PC-3 (cell line): ENCODE data around the gene KAT2B. TPM values are rescaled to one million over a fixed set of nuclear protein-coding genes. Genes with fewer than 3 reads are reported as not detected.

Source experiments
- ATAC-seq: fragments of 200-7000 bp; cut with Tn5 transposase; 2 replicates; pipeline ENCODE4 v1.9.1; 2020; ENCODE audit warnings: mild to moderate bottlenecking, moderate library complexity
- BruUV-seq: library from RNA; stranded (reverse); fragments of 400-500 nt; replicated peaks from 2 replicates; lab custom pipeline; 2021; lab: Mats Ljungman, UMichigan
- CTCF ChIA-PET: fragments of 300-600 bp; sonication (Branson Sonifier 250); formaldehyde crosslinking; loops from one replicate; lab custom pipeline; 2022; ENCODE audit warnings: antibody characterized with exemption; lab: Charles Lee
- POLR2A ChIA-PET: fragments of 300-600 bp; sonication (Branson Sonifier 250); formaldehyde crosslinking; loops from one replicate; lab custom pipeline; 2022; ENCODE audit warnings: antibody characterized with exemption; ENCODE audit not compliant: unreplicated experiment; lab: Charles Lee
- DNase-seq: peaks from one replicate; pipeline ENCODE4 v3.0.0-alpha.2; 2015
- H2AFZ ChIP-seq: fragments of 300-600 bp; sonication (generic); 2 replicates; pipeline ENCODE4 v1.6.0; 2016; ENCODE audit warnings: antibody characterized with exemption, low read length
- H3F3A ChIP-seq: fragments of 300-600 bp; sonication (generic); one replicate; pipeline ENCODE4 v1.6.0; 2017; ENCODE audit warnings: antibody characterized with exemption, low read length, control low read depth, mild to moderate bottlenecking; ENCODE audit not compliant: unreplicated experiment
- H3K27ac ChIP-seq: fragments of 300-600 bp; sonication (generic); 2 replicates; pipeline ENCODE4 v1.5.1; 2016; ENCODE audit warnings: mild to moderate bottlenecking, low read length
- H3K27me3 ChIP-seq: fragments of 300-600 bp; sonication (generic); 2 replicates; pipeline ENCODE4 v1.6.1; 2016; ENCODE audit warnings: low read length, mixed read lengths
- H3K36me3 ChIP-seq: fragments of 300-600 bp; sonication (generic); 2 replicates; pipeline ENCODE4 v1.6.1; 2016; ENCODE audit warnings: low read depth, mixed run types, low read length, mixed read lengths
- H3K4me1 ChIP-seq: fragments of 300-600 bp; sonication (generic); 2 replicates; pipeline ENCODE4 v1.5.1; 2016; ENCODE audit warnings: low read length; ENCODE audit not compliant: insufficient read depth
- H3K4me2 ChIP-seq: fragments of 300-600 bp; sonication (generic); 2 replicates; pipeline ENCODE4 v1.6.0; 2016; ENCODE audit warnings: low read length
- H3K4me3 ChIP-seq: fragments of 300-600 bp; sonication (generic); 2 replicates; pipeline ENCODE4 v1.5.1; 2016; ENCODE audit warnings: mild to moderate bottlenecking, low read length, mixed read lengths
- H3K79me2 ChIP-seq: fragments of 300-600 bp; sonication (generic); 2 replicates; pipeline ENCODE4 v1.6.1; 2017; ENCODE audit warnings: low read length, mixed read lengths
- H3K9ac ChIP-seq: fragments of 300-600 bp; sonication (generic); 2 replicates; pipeline ENCODE4 v1.6.0; 2016; ENCODE audit warnings: mild to moderate bottlenecking, low read length
- H3K9me2 ChIP-seq: fragments of 300-600 bp; sonication (generic); replicated peaks from 2 replicates; pipeline ENCODE4 v1.6.1; 2016; ENCODE audit warnings: mixed run types, low read length, mixed read lengths
- H3K9me3 ChIP-seq: fragments of 300-600 bp; sonication (generic); 2 replicates; pipeline ENCODE4 v1.6.1; 2016; ENCODE audit warnings: low read length, mixed read lengths
- H4K20me1 ChIP-seq: fragments of 300-600 bp; sonication (generic); 2 replicates; pipeline ENCODE4 v1.6.1; 2016; ENCODE audit warnings: low read length, mixed read lengths
- EZH2 ChIP-seq: fragments of 300-600 bp; sonication (generic); IDR thresholded peaks from one replicate; pipeline ENCODE4 v1.6.1; 2017; ENCODE audit warnings: antibody characterized with exemption, mild to moderate bottlenecking, low read length; ENCODE audit not compliant: unreplicated experiment
- EZH2phosphoT487 ChIP-seq: fragments of 300-600 bp; sonication (generic); IDR thresholded peaks from 2 replicates; pipeline ENCODE4 v1.6.1; 2018; ENCODE audit warnings: mild to moderate bottlenecking, antibody characterized with exemption, low read length, borderline replicate concordance
- intact Hi-C: fragments of 100-400 bp; cut with micrococcal nuclease; formaldehyde crosslinking; loops from 2 replicates; pipeline ENCODE4 v1.9.0; 2023
- total RNA-seq: library from RNA; depleted of rRNA; stranded (reverse); fragments of >200 nt; gene quantifications from 2 replicates; pipeline ENCODE4 v1.2.3, GENCODE V29; 2014
- TF ChIP-seq, protein P1 (sequence below): fragments of 300-600 bp; sonication (generic); conservative IDR thresholded peaks from 2 replicates; pipeline ENCODE4 v1.5.1; 2017; ENCODE audit warnings: antibody characterized with exemption, low read depth, mild to moderate bottlenecking, low read length

KAT2B gene
- total RNA-seq, 1 experiment from 2014 or later = 11.9 TPM

DNA sequence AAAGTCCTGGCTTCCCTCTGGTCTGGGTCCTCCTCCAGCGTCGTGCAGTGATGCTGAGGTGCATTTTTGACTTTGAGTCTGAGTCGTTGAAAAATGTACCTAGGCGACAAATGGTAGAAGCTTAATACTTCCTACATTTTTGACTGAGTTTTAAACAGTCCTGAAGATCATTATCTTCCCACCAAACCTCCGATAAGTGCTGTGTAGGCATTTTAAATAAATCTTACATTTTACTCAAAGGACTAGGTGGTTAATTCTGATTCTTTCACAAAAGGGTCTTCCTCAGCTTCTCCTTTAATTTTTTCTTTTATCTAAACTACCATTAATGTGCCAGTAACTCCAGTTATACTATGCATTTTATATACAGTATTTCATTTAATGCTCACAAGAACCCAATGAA is 70.6 kb downstream of the KAT2B start:
- no peaks in the 10 kb centered on the region for H3K36me3 ChIP-seq
- TF ChIP-seq EZH2 = no peak
- TF ChIP-seq, protein P1, sequence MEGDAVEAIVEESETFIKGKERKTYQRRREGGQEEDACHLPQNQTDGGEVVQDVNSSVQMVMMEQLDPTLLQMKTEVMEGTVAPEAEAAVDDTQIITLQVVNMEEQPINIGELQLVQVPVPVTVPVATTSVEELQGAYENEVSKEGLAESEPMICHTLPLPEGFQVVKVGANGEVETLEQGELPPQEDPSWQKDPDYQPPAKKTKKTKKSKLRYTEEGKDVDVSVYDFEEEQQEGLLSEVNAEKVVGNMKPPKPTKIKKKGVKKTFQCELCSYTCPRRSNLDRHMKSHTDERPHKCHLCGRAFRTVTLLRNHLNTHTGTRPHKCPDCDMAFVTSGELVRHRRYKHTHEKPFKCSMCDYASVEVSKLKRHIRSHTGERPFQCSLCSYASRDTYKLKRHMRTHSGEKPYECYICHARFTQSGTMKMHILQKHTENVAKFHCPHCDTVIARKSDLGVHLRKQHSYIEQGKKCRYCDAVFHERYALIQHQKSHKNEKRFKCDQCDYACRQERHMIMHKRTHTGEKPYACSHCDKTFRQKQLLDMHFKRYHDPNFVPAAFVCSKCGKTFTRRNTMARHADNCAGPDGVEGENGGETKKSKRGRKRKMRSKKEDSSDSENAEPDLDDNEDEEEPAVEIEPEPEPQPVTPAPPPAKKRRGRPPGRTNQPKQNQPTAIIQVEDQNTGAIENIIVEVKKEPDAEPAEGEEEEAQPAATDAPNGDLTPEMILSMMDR = no peak
- no peak for TF ChIP-seq EZH2phosphoT487
- intact Hi-C loops = loop anchor here (5.0 kb wide), 1 partner anchor 54 kb away; no protein-coding TSS in a partner anchor
- H3K9ac ChIP-seq = no peak overlapping the region
- H3K4me1 ChIP-seq = peaks cover 32% of the 10 kb centered on the region
- H3K9me3 ChIP-seq = no peaks in the 10 kb centered on the region
- no peaks in the 10 kb centered on the region for H3K79me2 ChIP-seq
- no peak overlapping the region for H3K27ac ChIP-seq
- no peaks in the 10 kb centered on the region for H3K9me2 ChIP-seq
- no peak for ATAC-seq
- BruUV-seq = no TSS peak
- H4K20me1 ChIP-seq = no peaks in the 10 kb centered on the region
- CTCF ChIA-PET = no interaction called here
- no peaks in the 10 kb centered on the region for H3F3A ChIP-seq
- no peak overlapping the region for H2AFZ ChIP-seq
- H3K4me2 ChIP-seq = no peak overlapping the region
- no peak overlapping the region for H3K4me3 ChIP-seq
- POLR2A ChIA-PET = no interaction called here
- no peaks in the 10 kb centered on the region for H3K27me3 ChIP-seq
- no peak for DNase-seq

DNA sequence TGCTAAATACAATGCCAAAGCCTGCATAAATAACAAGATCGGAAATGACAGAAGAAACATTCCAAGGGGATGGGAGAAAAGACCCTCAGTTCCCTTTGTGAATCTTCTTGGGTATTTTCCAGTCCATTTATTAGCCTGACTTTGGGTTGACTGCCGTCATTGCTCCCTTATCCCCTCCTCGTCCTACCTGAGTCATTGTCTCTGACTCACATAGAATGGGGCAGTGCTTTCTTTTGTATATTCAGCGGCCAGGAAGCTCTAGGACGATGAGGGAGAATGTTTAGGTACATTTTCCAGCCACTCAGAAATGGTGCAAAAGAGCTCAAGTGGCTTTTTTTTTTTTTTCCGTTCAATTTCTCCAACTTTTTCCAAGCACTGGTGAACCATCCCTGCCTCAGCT is 71.6 kb downstream of the KAT2B start:
- no peaks in the 10 kb centered on the region for H3K9me3 ChIP-seq
- peak overlapping the region; percentile 68 for H2AFZ ChIP-seq
- peak overlapping the region; percentile 71 for H3K27ac ChIP-seq
- peak overlapping the region; percentile 64 for H3K4me2 ChIP-seq
- H3F3A ChIP-seq = no peaks in the 10 kb centered on the region
- DNase-seq (peak; percentile 84), ATAC-seq (peak; percentile 94)
- H3K4me1 ChIP-seq = peaks cover 32% of the 10 kb centered on the region
- no peaks in the 10 kb centered on the region for H3K36me3 ChIP-seq
- H3K9ac ChIP-seq = peak overlapping the region; percentile 33; the same call in 1 of the 2 replicates
- H3K9me2 ChIP-seq = no peaks in the 10 kb centered on the region
- no peaks in the 10 kb centered on the region for H3K79me2 ChIP-seq
- TF ChIP-seq, protein P1 = no peak
- TF ChIP-seq EZH2phosphoT487 (no peak), EZH2 (no peak)
- intact Hi-C loops = loop anchor here (1.0 to 5.0 kb wide), 2 partner anchors 55 to 72 kb away; partner anchors contain the start of gene KAT2B
- no peaks in the 10 kb centered on the region for H3K27me3 ChIP-seq
- CTCF ChIA-PET = interaction anchor here (0.6 kb wide), 1 partner anchor 99 kb away, joined by 4 read pairs; no protein-coding TSS in a partner anchor
- H3K4me3 ChIP-seq = peak overlapping the region; percentile 9; the same call in 1 of the 2 replicates
- POLR2A ChIA-PET = interaction anchor here (0.6 kb wide), 1 partner anchor 1203 kb away, joined by 5 read pairs; no protein-coding TSS in a partner anchor
- H4K20me1 ChIP-seq = no peaks in the 10 kb centered on the region
- no TSS peak for BruUV-seq

GRCh38 chr3:20121088-20121487 is 80.8 kb downstream of the KAT2B start:
- CTCF ChIA-PET = no interaction called here
- TF ChIP-seq, protein P1 = no peak
- Histone ChIP-seq H3F3A (no peaks in the 10 kb centered on the region), H3K9me3 (no peaks in the 10 kb centered on the region), H3K27me3 (no peaks in the 10 kb centered on the region), H3K9ac (no peak overlapping the region), H2AFZ (no peak overlapping the region), H3K27ac (no peak overlapping the region), H4K20me1 (no peaks in the 10 kb centered on the region), H3K36me3 (no peaks in the 10 kb centered on the region), H3K79me2 (no peaks in the 10 kb centered on the region), H3K9me2 (no peaks in the 10 kb centered on the region), H3K4me3 (no peak overlapping the region), H3K4me2 (no peak overlapping the region), H3K4me1 (peaks cover 10% of the 10 kb centered on the region)
- DNase-seq (no peak), ATAC-seq (no peak)
- intact Hi-C loops = loop anchor here (5.0 kb wide), 1 partner anchor 234 kb away; no protein-coding TSS in a partner anchor
- no TSS peak for BruUV-seq
- POLR2A ChIA-PET = no interaction called here
